HCT116 (cell line): Measurements from ENCODE around the gene SOX15. TPM values are rescaled to one million over a fixed set of nuclear protein-coding genes. Genes with fewer than 3 reads are reported as not detected.

Experiments used
- ATAC-seq: fragments of 200-7000 bp; cut with Tn5 transposase; 2 replicates; pipeline ENCODE4 v1.9.1; 2020; ENCODE audit warnings: mild to moderate bottlenecking, moderate library complexity
- BruUV-seq: library from RNA; stranded (reverse); fragments of 400-500 nt; replicated peaks from 2 replicates; lab custom pipeline; 2021; lab: Mats Ljungman, UMichigan
- CTCF ChIA-PET: fragments of 300-600 bp; sonication (Branson Sonifier 250); formaldehyde crosslinking; loops from one replicate; lab custom pipeline; 2021; ENCODE audit warnings: antibody characterized with exemption; lab: Charles Lee
- POLR2A ChIA-PET: fragments of 300-600, 350-600 bp; sonication (Branson Sonifier 250); formaldehyde crosslinking; loops from one replicate; lab custom pipeline; 2021; ENCODE audit warnings: antibody characterized with exemption; lab: Charles Lee
- RAD21 ChIA-PET, 2 experiments: fragments of 300-600 bp; sonication (Branson Sonifier 250); formaldehyde crosslinking; loops; one replicate each; lab custom pipeline; 2023; ENCODE audit warnings: low total read pairs in 2 of 2; ENCODE audit not compliant: uncharacterized antibody in 2 of 2, unreplicated experiment in 2 of 2, low non-redundant PET in 1 of 2; lab: Charles Lee
- DNase-seq: peaks from one replicate; pipeline ENCODE4 v3.0.0-alpha.2; 2010; ENCODE audit warnings: low read depth, low spot score
- H2AFZ ChIP-seq: fragments of 200-600 bp; shearing (Covaris generic), sonication (generic); 2 replicates; pipeline ENCODE4 v1.6.1; 2017; ENCODE audit warnings: low read depth, mixed run types, mixed read lengths, antibody characterized with exemption, low read length; ENCODE audit not compliant: poor library complexity, severe bottlenecking
- H3K27ac ChIP-seq: 2 replicates; pipeline ENCODE4 v1.5.1; 2012; ENCODE audit warnings: low read depth, low read length
- H3K27me3 ChIP-seq: fragments of 200-600 bp; sonication (generic); 2 replicates; pipeline ENCODE4 v1.6.1; 2016; ENCODE audit warnings: mixed run types, low read length, mixed read lengths; ENCODE audit not compliant: insufficient read depth
- H3K36me3 ChIP-seq, 2 experiments: fragments of 200-500 bp in 1 of 2; fragments of 200-600 bp in 1 of 2; sonication (Bioruptor generic) in 1 of 2; sonication (generic) in 1 of 2; 2 replicates each; pipeline versions ENCODE4 v1.5.1 to v1.6.1; 2014 to 2016; ENCODE audit warnings: low read length in 2 of 2, inconsistent platforms in 1 of 2, mixed read lengths in 1 of 2, mixed run types in 1 of 2; ENCODE audit not compliant: insufficient read depth in 2 of 2, control insufficient read depth in 1 of 2
- H3K4me1 ChIP-seq, 2 experiments: fragments of 200-600 bp in 1 of 2; sonication (generic) in 1 of 2; 2 replicates each; pipeline versions ENCODE4 v1.5.1 to v1.6.1; 2012 to 2017; ENCODE audit warnings: low read length in 2 of 2, inconsistent platforms in 1 of 2, mild to moderate bottlenecking in 1 of 2, mixed read lengths in 1 of 2, mixed run types in 1 of 2, moderate library complexity in 1 of 2; ENCODE audit not compliant: insufficient read depth in 2 of 2, control insufficient read depth in 1 of 2
- H3K4me2 ChIP-seq: fragments of 200-600 bp; sonication (generic); 2 replicates; pipeline ENCODE4 v1.6.1; 2017; ENCODE audit warnings: mixed run types, low read length, mixed read lengths
- H3K4me3 ChIP-seq, 2 experiments: fragments of 200-600 bp in 1 of 2; sonication (generic) in 1 of 2; replicated peaks in 1 of 2; 2 replicates each; pipeline ENCODE4 v1.5.1; 2011 to 2016; ENCODE audit warnings: low read length in 2 of 2, control low read depth in 1 of 2, low read depth in 1 of 2, mild to moderate bottlenecking in 1 of 2, mixed read lengths in 1 of 2, mixed run types in 1 of 2
- H3K79me2 ChIP-seq: fragments of 200-600 bp; sonication (generic); 2 replicates; pipeline ENCODE4 v1.6.1; 2017; ENCODE audit warnings: mild to moderate bottlenecking, mixed run types, low read length, moderate library complexity, mixed read lengths; ENCODE audit not compliant: insufficient read depth
- H3K9ac ChIP-seq: fragments of 200-600 bp; sonication (generic); 2 replicates; pipeline ENCODE4 v1.6.1; 2016; ENCODE audit warnings: low read length, mixed read lengths
- H3K9me2 ChIP-seq: fragments of 200-600 bp; sonication (generic), shearing (Covaris generic); 2 replicates; pipeline ENCODE4 v1.6.1; 2017; ENCODE audit warnings: mixed run types, mild to moderate bottlenecking, moderate library complexity; ENCODE audit not compliant: insufficient read depth
- H3K9me3 ChIP-seq, 2 experiments: fragments of 200-500 bp in 1 of 2; fragments of 200-600 bp in 1 of 2; sonication (Bioruptor generic) in 1 of 2; sonication (generic) in 1 of 2; 2 replicates each; pipeline ENCODE4 v1.6.1; 2014 to 2017; ENCODE audit warnings: low read length in 2 of 2, mixed read lengths in 2 of 2, inconsistent platforms in 1 of 2, low read depth in 1 of 2, mild to moderate bottlenecking in 1 of 2, mixed run types in 1 of 2, moderate library complexity in 1 of 2; ENCODE audit not compliant: control insufficient read depth in 1 of 2, insufficient read depth in 1 of 2
- H4K20me1 ChIP-seq: fragments of 200-600 bp; sonication (generic), shearing (Covaris generic); 2 replicates; pipeline ENCODE4 v1.6.1; 2017; ENCODE audit warnings: mixed run types, mild to moderate bottlenecking, moderate library complexity; ENCODE audit not compliant: insufficient read depth
- EZH2 ChIP-seq: fragments of 200-600 bp; sonication (generic); IDR thresholded peaks from 2 replicates; pipeline ENCODE4 v1.6.1; 2017; ENCODE audit warnings: antibody characterized with exemption, mixed run types
- JUND ChIP-seq: IDR thresholded peaks from 2 replicates; pipeline ENCODE4 v1.6.1; 2012
- POLR2AphosphoS5 ChIP-seq: IDR thresholded peaks from 2 replicates; pipeline ENCODE4 v1.6.1; 2011; ENCODE audit warnings: mild to moderate bottlenecking, low read depth, low read length, moderate library complexity
- RAD21 ChIP-seq: IDR thresholded peaks from 2 replicates; pipeline ENCODE4 v1.6.1; 2012; ENCODE audit warnings: low read depth, mild to moderate bottlenecking
- SRF ChIP-seq: IDR thresholded peaks from 2 replicates; pipeline ENCODE4 v1.6.1; 2012; ENCODE audit warnings: low read depth
- intact Hi-C: fragments of 100-400 bp; cut with micrococcal nuclease; formaldehyde crosslinking; loops from 2 replicates; pipeline ENCODE4 v1.10.0; 2022
- total RNA-seq: library from RNA; stranded (reverse); gene quantifications from one replicate; pipeline ENCODE4 v1.2.1, GENCODE V29; 2021; ENCODE audit not compliant: unreplicated experiment
- TF ChIP-seq, protein P1 (sequence below): IDR thresholded peaks from 2 replicates; pipeline ENCODE4 v1.6.1; 2012

The SOX15 gene
- total RNA-seq, 1 experiment from 2014 or later, result 0.69 TPM

DNA sequence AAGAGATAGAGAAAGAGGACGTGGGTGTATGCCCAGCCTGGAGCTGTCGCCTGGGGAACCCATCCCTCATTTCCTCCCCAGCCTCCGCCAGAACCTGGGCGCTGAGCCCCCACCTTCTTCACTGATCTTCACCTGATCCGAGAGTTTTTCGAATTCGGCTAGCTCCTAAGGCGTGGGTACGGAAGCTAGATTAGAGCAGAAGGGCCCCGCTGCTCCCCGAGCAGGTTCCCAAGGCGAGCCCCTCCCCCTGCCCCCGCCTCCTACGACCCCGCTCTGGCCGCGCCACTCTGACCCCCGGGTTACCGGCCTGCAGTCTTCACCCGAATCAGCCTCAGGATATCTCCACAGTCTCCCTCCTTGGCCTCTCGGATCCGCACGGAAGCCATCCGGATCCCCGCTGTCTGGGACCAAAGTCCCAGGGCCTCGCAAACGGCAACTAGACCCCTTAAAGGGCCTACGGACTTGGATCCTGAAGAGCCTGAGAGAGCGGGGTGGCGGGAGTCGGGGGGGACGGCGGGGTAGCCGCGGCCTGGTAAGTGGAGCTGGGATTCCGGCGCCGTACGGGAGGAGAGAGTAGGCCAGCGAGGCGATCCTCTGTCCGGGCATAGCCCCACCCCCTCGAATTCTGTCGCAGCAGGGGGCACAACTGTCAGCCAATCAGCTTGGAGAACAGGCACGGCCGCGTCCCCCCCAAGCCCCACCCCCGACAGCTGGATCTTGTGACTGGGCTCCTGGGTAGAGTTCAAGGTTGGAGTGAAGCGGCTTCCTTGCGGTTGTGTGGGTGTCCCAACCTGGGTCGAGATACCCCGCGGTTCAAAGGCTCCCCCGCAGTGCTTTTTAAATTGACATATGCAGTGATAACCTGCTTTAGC, 37.6 kb upstream of the SOX15 start, which contains the start of gene SAT2 (continued):
- TF ChIP-seq, protein P1, sequence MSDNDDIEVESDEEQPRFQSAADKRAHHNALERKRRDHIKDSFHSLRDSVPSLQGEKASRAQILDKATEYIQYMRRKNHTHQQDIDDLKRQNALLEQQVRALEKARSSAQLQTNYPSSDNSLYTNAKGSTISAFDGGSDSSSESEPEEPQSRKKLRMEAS, result no peak
- TF ChIP-seq EZH2 (no peak), POLR2AphosphoS5 (peak; percentile 90), SRF (no peak), RAD21 (no peak)
- TF ChIP-seq, all 23 proteins: peak for 5

DNA sequence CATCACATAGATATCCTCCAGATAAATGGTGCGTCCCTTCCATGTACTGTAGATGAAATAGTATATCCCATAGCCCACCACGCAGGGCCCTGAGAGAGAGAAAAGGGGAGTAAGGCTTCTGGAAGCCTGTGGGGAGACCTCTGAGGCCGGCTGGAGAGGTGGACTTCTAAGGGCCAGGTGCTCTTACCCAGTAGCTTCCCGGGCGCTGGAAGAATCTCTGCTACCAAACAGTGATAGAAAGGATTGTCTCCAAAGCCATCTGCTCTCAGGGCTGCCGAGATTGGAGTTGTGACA, 37.0 kb upstream of the SOX15 start:
- Histone ChIP-seq H3K9me2 (no peaks in the 10 kb centered on the region), H3K4me2 (peak overlapping the region; percentile 80), H3K4me3 (peak overlapping the region; percentile 85), H3K36me3 (no peaks in the 10 kb centered on the region), H3K27ac (peak overlapping the region; percentile 66; the same call in 1 of the 2 replicates), H3K79me2 (peaks cover 5% of the 10 kb centered on the region; the same call in 1 of the 2 replicates), H4K20me1 (no peaks in the 10 kb centered on the region), H2AFZ (no peak overlapping the region)
- intact Hi-C loops, result no loop called here
- CTCF ChIA-PET, result interaction anchor here (2.0 to 2.5 kb wide), 2 partner anchors 12 to 61 kb away, joined by 8 to 15 read pairs; partner anchors contain the start of genes FXR2, TP53 and WRAP53
- POLR2A ChIA-PET, result interaction anchor here (0.5 to 2.2 kb wide), 7 partner anchors 9 to 361 kb away, joined by 3 to 24 read pairs (median 5); partner anchors contain the start of genes FXR2, TP53 and WRAP53
- RAD21 ChIA-PET, result no interaction called here
- no TSS peak for BruUV-seq
- no peak for TF ChIP-seq JUND
- no peak for TF ChIP-seq EZH2
- TF ChIP-seq, all 23 proteins: peak for 0
- H3K27me3 ChIP-seq, result no peaks in the 10 kb centered on the region
- peak; percentile 2; the same call in 1 of the 2 replicates for ATAC-seq
- no peak for DNase-seq
- no peaks in the 10 kb centered on the region for H3K9me3 ChIP-seq
- H3K4me1 ChIP-seq, result peaks cover 4 to 13% of the 10 kb centered on the region in 2 experiments; a peak in 3 of 4 replicates
- H3K9ac ChIP-seq, result peak overlapping the region; percentile 93
